ENCODE data around the gene EVI5.
"Not testable (repeated sequence)": the region's sequence is repeated elsewhere in the genome, so short reads cannot be mapped to it uniquely, and the experiment has no call there.

The EVI5 gene

GRCh38 chr1:92638498-92638897 is 146.4 kb downstream of the EVI5 start:
- no peak overlapping the region for H3K4me3 Mint-ChIP-seq
- no peaks in the 10 kb centered on the region for H3K9me3 Mint-ChIP-seq
- no peak overlapping the region for H3K27ac Mint-ChIP-seq
- no peaks in the 10 kb centered on the region for H3K4me1 Mint-ChIP-seq (ENCODE audit: low read depth)
- no peak for DNase-seq
- no peaks in the 10 kb centered on the region for H3K36me3 Mint-ChIP-seq (ENCODE audit: low read depth)
- H3K27me3 Mint-ChIP-seq = peaks cover 4% of the 10 kb centered on the region

GRCh38 chr1:92635203-92635602 is 149.7 kb downstream of the EVI5 start:
- not testable (repeated sequence) for DNase-seq; H3K36me3 Mint-ChIP-seq (ENCODE audit: low read depth); H3K4me3 Mint-ChIP-seq; H3K27me3 Mint-ChIP-seq; H3K27ac Mint-ChIP-seq; H3K9me3 Mint-ChIP-seq; H3K4me1 Mint-ChIP-seq (ENCODE audit: low read depth)

- no peak overlapping the region for H3K4me3 Mint-ChIP-seq
- no peak for DNase-seq
- no peak overlapping the region for H3K27ac Mint-ChIP-seq
- H3K4me1 Mint-ChIP-seq (ENCODE audit: low read depth) = peaks cover 15% of the 10 kb centered on the region
- H3K9me3 Mint-ChIP-seq = peaks cover 1% of the 10 kb centered on the region
- no peaks in the 10 kb centered on the region for H3K27me3 Mint-ChIP-seq
- no peaks in the 10 kb centered on the region for H3K36me3 Mint-ChIP-seq (ENCODE audit: low read depth)
Measured at GRCh38 chr1:92623187-92623778, 161.6 kb downstream of the EVI5 start.

- Mint-ChIP-seq H3K36me3 (ENCODE audit: low read depth) (no peaks in the 10 kb centered on the region), H3K4me1 (ENCODE audit: low read depth) (peaks cover 15% of the 10 kb centered on the region), H3K4me3 (no peak overlapping the region), H3K27ac (peak overlapping the region; percentile 60), H3K27me3 (no peaks in the 10 kb centered on the region), H3K9me3 (peaks cover 1% of the 10 kb centered on the region)
- no peak for DNase-seq
Measured at GRCh38 chr1:92619466-92620189, 165.3 kb downstream of the EVI5 start.

- peaks cover 40% of the 10 kb centered on the region for H3K4me1 Mint-ChIP-seq (ENCODE audit: low read depth)
- DNase-seq = no peak
- H3K27me3 Mint-ChIP-seq = no peaks in the 10 kb centered on the region
- no peaks in the 10 kb centered on the region for H3K36me3 Mint-ChIP-seq (ENCODE audit: low read depth)
- no peaks in the 10 kb centered on the region for H3K9me3 Mint-ChIP-seq
- no peak overlapping the region for H3K4me3 Mint-ChIP-seq
- no peak overlapping the region for H3K27ac Mint-ChIP-seq
Measured at GRCh38 chr1:92601044-92601443, 183.9 kb downstream of the EVI5 start.

GRCh38 chr1:92599184-92599583 is 185.7 kb downstream of the EVI5 start:
- Mint-ChIP-seq H3K36me3 (ENCODE audit: low read depth) (no peaks in the 10 kb centered on the region), H3K4me3 (no peak overlapping the region), H3K9me3 (peaks cover 3% of the 10 kb centered on the region), H3K27ac (no peak overlapping the region), H3K27me3 (no peaks in the 10 kb centered on the region), H3K4me1 (ENCODE audit: low read depth) (peaks cover 42% of the 10 kb centered on the region)
- DNase-seq = no peak

GRCh38 chr1:92589361-92589760 is 195.5 kb downstream of the EVI5 start:
- H3K9me3 Mint-ChIP-seq, H3K4me3 Mint-ChIP-seq, DNase-seq, H3K27me3 Mint-ChIP-seq: not testable (repeated sequence)
- Mint-ChIP-seq H3K27ac (peak overlapping the region; percentile 42), H3K4me1 (ENCODE audit: low read depth) (peaks cover 51% of the 10 kb centered on the region), H3K36me3 (ENCODE audit: low read depth) (peaks cover 20% of the 10 kb centered on the region)

GRCh38 chr1:92587445-92587844 is 197.5 kb downstream of the EVI5 start:
- no peak for DNase-seq
- peak overlapping the region; percentile 95 for H3K27ac Mint-ChIP-seq

GRCh38 chr1:92585831-92586230 is 199.1 kb downstream of the EVI5 start:
- H3K27me3 Mint-ChIP-seq = no peaks in the 10 kb centered on the region
- peak overlapping the region; percentile 98 for H3K27ac Mint-ChIP-seq
- peaks cover 8% of the 10 kb centered on the region for H3K9me3 Mint-ChIP-seq
- no peak for DNase-seq
- H3K4me1 Mint-ChIP-seq (ENCODE audit: low read depth) = peaks cover 72% of the 10 kb centered on the region
- peak overlapping the region; percentile 57 for H3K4me3 Mint-ChIP-seq
- H3K36me3 Mint-ChIP-seq (ENCODE audit: low read depth) = peaks cover 30% of the 10 kb centered on the region

More at GRCh38 chr1:92587445-92587844, 197.5 kb downstream of the EVI5 start:
- Mint-ChIP-seq H3K36me3 (ENCODE audit: low read depth) (peaks cover 20% of the 10 kb centered on the region), H3K4me3 (peak overlapping the region; percentile 6), H3K9me3 (peaks cover 8% of the 10 kb centered on the region), H3K27me3 (no peaks in the 10 kb centered on the region), H3K4me1 (ENCODE audit: low read depth) (peaks cover 63% of the 10 kb centered on the region)

GRCh38 chr1:92584810-92585209 is 200.1 kb downstream of the EVI5 start:
- Mint-ChIP-seq H3K36me3 (ENCODE audit: low read depth) (peaks cover 21% of the 10 kb centered on the region), H3K4me3 (peak overlapping the region; percentile 72), H3K27ac (peak overlapping the region; percentile 98), H3K4me1 (ENCODE audit: low read depth) (peaks cover 76% of the 10 kb centered on the region)
- DNase-seq = peak; percentile 47
- not testable (repeated sequence) for H3K27me3 Mint-ChIP-seq, H3K9me3 Mint-ChIP-seq

- peak overlapping the region; percentile 72 for H3K4me3 Mint-ChIP-seq
- H3K4me1 Mint-ChIP-seq (ENCODE audit: low read depth) = peaks cover 78% of the 10 kb centered on the region
- peaks cover 18% of the 10 kb centered on the region for H3K36me3 Mint-ChIP-seq (ENCODE audit: low read depth)
- peak overlapping the region; percentile 98 for H3K27ac Mint-ChIP-seq
- DNase-seq = no peak
- H3K9me3 Mint-ChIP-seq = peaks cover 4% of the 10 kb centered on the region
- no peaks in the 10 kb centered on the region for H3K27me3 Mint-ChIP-seq
Measured at GRCh38 chr1:92583821-92584760, 200.8 kb downstream of the EVI5 start.

GRCh38 chr1:92577261-92577895 is 207.5 kb downstream of the EVI5 start:
- H3K9me3 Mint-ChIP-seq = no peaks in the 10 kb centered on the region
- peak; percentile 57 for DNase-seq
- H3K4me1 Mint-ChIP-seq (ENCODE audit: low read depth) = peaks cover 63% of the 10 kb centered on the region
- H3K4me3 Mint-ChIP-seq = peak overlapping the region; percentile 94
- peak overlapping the region; percentile 99 for H3K27ac Mint-ChIP-seq
- no peaks in the 10 kb centered on the region for H3K27me3 Mint-ChIP-seq
- H3K36me3 Mint-ChIP-seq (ENCODE audit: low read depth) = peaks cover 64% of the 10 kb centered on the region

- no peaks in the 10 kb centered on the region for H3K27me3 Mint-ChIP-seq
- peaks cover 72% of the 10 kb centered on the region for H3K36me3 Mint-ChIP-seq (ENCODE audit: low read depth)
- peaks cover 61% of the 10 kb centered on the region for H3K4me1 Mint-ChIP-seq (ENCODE audit: low read depth)
- no peak for DNase-seq
- H3K4me3 Mint-ChIP-seq = peak overlapping the region; percentile 94
- no peaks in the 10 kb centered on the region for H3K9me3 Mint-ChIP-seq
- peak overlapping the region; percentile 89 for H3K27ac Mint-ChIP-seq
Measured at GRCh38 chr1:92575123-92575522, 209.8 kb downstream of the EVI5 start.

GRCh38 chr1:92572520-92572919 is 212.4 kb downstream of the EVI5 start:
- Mint-ChIP-seq H3K9me3 (no peaks in the 10 kb centered on the region), H3K27me3 (no peaks in the 10 kb centered on the region), H3K27ac (peak overlapping the region; percentile 65), H3K36me3 (ENCODE audit: low read depth) (peaks cover 92% of the 10 kb centered on the region), H3K4me1 (ENCODE audit: low read depth) (peaks cover 58% of the 10 kb centered on the region), H3K4me3 (peak overlapping the region; percentile 94)
- no peak for DNase-seq
